Measurements from ENCODE around the gene IGSF11.
"Not testable (repeated sequence)": the region's sequence is repeated elsewhere in the genome, so short reads cannot be mapped to it uniquely, and the experiment has no call there.

IGSF11 gene, protein sequence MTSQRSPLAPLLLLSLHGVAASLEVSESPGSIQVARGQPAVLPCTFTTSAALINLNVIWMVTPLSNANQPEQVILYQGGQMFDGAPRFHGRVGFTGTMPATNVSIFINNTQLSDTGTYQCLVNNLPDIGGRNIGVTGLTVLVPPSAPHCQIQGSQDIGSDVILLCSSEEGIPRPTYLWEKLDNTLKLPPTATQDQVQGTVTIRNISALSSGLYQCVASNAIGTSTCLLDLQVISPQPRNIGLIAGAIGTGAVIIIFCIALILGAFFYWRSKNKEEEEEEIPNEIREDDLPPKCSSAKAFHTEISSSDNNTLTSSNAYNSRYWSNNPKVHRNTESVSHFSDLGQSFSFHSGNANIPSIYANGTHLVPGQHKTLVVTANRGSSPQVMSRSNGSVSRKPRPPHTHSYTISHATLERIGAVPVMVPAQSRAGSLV

DNA sequence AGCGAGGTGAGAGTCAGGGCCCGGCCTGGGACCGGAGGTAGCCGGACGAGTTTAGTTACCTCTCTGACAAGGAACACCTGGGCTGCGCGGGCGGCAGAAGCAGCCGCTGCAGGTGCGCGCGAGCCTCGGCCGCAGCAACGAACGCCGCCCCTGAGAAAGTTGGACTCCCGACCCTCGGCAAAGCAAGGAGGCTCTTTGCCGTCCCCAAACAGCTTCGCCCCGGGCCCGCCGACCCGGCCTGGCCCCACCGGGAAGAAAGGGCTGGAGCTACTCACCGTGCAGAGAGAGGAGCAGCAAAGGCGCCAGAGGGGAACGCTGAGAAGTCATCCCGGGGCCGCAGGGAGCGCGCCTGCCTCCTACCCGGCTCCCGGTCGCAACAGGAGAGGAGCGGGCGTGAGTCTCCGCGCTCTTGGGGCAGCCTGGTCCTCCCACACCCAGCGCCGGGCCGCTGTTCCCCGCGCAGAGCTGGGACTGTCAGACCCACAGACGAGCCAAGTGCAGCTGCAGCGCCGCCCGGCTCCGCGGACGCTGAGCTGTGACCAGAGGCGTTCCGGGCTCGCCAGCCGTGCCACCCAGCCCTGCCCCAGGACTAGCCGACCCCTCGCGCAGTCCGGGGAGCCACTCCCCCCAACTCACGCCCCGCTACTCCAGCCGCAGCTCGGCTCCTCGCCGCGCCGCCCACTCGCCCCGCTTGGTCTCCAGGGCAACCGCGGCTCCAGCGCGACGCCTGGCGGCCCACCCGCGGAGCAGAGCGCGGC is at the start of gene IGSF11:
TSS of gene IGSF11 (minus strand) at position 591 of the 758 bp plus-strand sequence. CDS start at position 327, 264 bp downstream.
- DNase-seq (ENCODE audit: low read depth, low spot score) = peak; percentile 47

DNA sequence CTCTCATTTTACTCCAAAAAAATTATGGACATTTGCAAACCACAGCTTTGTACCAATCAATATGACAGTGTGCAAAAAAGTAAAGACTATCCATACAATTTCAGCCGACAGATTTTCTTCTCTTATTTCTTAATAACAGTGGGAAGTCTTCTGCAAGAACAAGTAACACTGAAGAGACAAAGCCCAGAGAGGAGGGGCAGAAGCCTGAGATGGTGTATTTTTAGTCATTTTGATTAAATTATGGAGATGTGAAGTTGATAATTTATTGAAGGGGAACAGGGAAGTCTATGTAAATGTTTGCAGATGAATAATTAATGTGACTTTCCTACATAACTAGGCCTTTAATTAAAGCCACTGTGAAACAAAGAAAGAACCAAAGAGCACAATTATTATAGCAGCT is 45.7 kb upstream of the IGSF11 start:
- DNase-seq (ENCODE audit: low read depth, low spot score) = no peak

DNA sequence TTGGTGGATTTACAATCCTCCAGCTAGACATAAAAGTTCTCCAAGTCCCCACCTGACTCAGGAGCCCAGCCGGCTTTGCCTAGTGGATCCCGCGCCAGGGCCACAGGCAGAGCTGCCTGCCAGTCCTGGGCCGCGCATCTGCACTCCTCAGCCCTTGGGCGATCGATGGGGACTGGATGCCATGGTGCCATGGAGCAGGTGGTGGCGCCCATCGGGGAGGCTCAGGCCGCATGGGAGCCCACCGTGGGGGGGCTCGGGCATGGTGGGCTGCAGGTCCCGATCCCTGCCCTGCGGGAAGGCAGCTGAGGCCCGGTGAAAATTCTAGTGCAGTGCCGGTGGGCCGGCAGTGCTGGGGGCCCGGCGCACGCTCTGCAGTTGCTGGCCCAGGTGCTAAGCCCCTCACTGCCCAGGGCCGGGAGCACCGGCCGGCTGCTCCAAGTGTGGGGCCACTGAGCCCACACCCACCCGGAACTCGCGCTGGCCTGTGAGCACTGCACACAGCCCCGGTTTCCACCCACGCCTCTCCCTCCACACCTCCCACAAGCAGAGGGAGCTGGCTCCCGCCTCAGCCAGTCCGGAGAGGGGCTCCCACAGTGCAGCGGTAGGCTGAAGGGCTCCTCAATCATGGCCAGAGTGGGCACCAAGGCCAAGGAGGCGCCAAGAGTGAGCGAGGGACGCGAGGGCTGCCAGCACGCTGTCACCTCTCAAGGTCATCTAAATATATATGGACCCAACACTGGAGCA is 38.8 kb upstream of the IGSF11 start:
- no peak for DNase-seq (ENCODE audit: low read depth, low spot score)

DNA sequence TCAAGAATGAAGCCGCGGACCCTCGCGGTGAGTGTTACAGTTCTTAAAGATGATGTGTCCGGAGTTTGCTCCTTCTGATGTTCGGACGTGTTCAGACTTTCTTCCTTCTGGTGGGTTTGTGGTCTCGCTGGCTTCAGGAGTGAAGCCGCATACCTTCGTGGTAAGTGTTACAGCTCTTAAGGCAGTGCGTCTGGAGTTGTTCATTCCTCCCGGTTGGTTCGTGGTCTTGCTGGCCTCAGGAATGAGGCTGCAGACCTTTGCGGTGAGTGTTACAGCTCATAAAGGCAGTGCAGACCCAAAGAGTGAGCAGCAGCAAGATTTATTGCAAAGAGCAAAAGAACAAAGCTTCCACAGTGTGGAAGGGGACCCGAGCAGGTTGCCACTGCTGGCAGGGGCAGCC is 37.8 kb upstream of the IGSF11 start:
- DNase-seq (ENCODE audit: low read depth, low spot score) = not testable (repeated sequence)

DNA sequence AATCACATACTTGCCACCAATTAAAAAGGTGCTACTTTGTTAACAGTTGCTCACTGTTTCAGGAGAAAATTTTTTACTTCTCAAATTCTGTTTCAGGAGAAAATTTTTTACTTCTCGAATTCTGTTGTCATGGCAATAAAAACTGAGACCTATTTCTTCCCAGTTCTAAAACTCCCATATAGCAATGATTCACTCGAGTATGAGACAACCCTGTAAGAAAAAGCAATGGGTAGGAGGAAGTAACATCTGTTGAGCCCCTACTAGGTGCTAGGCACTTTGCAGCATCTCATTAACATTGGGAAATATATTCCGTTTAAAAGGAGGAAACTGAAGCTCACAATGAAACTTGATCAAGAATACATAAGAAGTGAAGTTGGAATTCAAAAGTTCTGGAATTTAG is 35.1 kb upstream of the IGSF11 start:
- DNase-seq (ENCODE audit: low read depth, low spot score) = no peak

DNA sequence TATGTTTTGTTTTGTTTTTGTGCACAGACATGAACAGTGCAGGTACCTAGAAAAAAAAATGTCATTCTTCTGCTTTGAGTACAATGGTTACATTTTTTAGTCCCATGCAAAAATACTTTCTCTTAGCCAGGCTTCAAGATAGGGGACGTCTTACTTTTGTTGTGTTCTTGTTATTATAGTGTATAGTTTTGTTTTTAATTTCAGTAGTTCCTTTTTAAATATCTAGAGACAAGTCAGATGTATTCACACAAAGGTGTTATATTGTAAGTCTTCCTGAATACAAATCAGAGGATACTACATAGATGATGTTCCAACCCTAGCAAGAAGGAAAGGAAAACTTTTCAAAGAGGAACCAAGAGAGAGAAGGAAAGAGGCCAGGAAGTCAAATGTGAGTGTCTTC is 28.8 kb upstream of the IGSF11 start:
- DNase-seq (ENCODE audit: low read depth, low spot score) = no peak

DNA sequence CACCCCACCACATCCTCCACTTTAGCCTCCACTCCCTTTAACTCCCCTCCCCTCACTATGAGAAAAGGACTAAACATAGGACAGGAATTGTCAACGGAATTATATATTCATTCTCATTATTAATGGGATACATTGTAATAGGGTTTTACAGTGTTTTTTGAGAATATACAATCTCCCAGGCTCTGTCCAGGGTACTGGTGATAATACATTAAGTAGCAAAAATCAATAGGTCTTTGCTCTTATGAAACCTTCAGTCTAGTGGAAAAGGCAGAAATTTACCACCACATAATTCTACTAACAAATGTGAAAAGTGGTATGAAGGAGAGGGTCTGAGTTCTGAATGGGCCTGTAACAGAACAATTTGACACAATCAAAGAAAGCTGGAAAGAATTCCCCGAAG is 28.2 kb upstream of the IGSF11 start:
- DNase-seq (ENCODE audit: low read depth, low spot score) = no peak

DNA sequence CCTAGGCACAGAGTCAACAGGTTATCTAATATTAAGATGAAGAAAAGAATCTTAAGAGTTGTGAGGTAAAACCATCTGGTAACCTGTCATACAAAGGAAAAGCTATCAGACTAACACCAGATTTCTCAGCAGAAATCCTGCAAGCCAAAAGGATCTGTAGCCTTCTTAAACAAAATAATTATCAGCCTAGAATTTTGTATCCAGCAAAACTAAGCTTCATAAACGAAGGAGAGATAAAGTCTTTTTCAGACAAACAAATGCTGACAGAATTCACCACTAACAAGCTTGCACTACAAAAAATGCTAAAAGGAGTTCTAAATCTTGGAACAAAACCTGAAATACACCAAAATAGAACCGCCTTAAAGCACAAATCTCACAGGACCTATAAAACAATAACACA is 9.9 kb upstream of the IGSF11 start:
- no peak for DNase-seq (ENCODE audit: low read depth, low spot score)

DNA sequence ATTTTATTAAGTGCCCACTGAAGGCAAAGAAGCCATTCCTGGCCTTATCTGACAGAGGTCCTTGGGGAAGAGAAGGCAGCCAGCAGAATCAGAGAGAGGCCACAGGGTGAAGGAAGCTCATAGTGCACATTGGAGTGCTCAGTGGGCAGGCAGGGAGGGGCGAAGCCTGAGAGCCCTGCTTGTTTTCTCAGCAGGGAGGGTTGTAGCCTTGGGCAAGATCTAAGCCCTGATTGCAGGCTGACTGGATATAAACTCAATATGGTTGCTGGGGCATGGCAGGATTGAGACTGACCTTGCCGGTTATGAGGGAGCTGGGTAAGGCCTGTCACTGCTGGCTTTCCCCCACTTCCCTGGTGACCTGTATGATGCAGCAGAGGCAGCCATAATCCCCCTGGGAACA is 7.5 kb upstream of the IGSF11 start:
- DNase-seq (ENCODE audit: low read depth, low spot score) = no peak

DNA sequence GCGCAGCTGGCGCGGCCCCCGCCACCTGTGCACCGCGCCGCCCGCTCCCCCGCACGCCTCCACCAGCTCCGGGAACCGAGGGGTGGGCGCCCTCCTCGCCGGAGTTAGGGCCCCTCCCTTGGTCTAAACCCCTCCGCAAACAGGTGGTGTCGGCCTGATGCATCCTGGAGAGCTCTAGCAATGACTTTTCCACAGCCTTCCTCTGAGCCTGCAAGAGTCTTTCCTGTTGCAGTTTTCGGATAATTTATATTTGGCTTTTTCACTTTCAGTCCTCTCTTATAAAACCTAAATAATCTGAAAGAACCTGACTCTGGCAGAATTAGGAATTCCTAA is 334 bp upstream of the IGSF11 start:
- no peak for DNase-seq (ENCODE audit: low read depth, low spot score)

DNA sequence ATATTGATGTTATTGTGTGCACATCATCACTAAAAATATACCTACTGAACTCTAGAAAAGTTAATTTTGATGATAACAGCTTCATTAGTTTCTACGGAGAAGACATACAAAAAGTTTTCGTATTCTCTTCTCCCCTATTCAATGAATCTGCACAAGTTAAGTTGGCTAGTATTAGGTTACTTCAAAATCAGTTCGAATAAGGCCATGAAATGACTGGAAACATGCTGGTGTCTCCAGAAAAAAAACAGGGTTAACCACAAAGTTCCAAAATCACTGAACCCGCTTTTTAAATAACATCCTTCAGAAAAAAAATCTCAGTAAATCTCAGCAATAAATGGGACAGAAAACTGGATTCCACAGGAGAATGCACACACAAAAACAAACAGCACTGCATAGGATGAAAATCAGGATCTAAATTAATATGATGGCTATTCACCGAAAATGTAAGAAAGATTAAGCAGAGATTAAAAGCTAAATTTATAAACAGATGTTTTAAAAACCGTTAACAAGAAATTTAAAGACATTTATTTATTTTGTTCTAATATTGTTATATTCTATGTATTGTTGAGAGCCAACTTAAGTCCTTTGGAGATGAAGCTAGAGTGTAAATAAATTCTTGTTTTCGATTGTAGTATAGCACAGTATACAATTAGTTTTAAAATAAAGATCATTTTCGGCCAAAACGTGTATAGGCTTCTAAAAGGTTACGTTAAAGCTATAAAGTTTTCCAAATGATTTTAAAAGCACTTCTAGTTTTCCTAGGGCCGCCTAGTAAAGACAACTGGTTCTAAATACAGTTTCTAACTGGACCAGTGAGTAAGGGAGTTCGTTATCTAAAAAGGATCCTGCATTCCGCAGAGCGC is 1.0 kb downstream of the IGSF11 start:
- DNase-seq (ENCODE audit: low read depth, low spot score) = no peak

DNA sequence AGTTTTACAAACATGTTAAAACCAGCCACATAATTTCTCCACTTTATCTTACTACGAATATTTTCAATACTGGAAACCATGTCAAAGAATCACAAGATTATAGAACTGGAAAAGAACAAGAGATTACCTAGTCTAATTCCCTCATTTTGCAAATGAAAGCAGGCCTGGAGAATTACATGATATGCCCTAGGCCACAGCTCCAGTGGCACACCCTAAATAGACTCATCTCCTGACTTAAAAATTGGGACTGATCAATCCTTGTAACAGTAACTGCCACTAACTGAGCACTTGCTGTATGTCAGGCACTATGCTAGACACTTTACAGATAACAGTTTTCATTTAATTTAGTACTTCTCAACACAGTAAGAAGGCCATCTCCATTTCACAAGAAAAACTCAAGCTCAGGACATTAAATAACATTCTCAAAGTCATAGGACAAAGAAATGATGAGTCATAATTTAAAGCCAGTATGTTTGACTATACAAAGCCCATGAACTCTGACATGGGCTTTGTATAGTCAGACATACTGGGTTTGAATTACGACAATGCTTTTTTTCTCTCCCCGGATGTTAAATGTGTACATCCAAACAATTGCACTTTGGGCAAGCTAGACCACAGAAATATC is 9.4 kb downstream of the IGSF11 start:
- DNase-seq (ENCODE audit: low read depth, low spot score) = no peak

DNA sequence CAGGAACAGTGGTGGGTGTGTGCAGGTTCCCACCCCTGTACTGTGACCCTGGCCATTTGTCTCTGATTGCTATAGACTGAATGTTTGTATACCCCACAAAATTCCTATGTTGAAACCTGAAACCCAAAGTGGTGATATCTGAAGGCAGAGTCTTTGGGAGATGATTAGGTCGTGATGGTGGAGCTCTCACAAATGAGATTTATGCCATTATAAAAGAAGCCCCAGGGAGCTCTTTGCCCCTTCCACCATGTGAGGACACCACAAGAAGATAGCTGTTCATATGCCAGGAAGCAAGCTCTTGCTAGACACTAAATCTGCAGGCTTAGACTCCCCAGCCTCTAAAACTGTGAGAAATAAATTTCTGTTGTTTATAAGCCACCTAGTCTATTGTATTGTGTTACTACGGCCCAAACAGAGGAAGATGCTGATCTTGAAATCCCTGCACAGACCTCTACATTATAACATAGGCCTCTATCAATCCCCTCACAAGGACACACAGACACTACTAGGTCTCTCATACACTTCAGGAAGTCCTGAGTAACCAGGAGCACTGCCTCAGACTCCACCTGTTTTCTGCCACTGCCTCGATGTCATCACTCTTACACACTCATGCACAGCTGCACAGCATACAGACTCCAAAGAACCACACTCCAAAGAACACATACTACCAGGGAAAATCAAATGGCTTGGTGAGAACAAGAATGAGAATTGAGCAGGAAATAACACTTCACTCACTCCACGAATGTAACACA is 14.7 kb downstream of the IGSF11 start:
- no peak for DNase-seq (ENCODE audit: low read depth, low spot score)

DNA sequence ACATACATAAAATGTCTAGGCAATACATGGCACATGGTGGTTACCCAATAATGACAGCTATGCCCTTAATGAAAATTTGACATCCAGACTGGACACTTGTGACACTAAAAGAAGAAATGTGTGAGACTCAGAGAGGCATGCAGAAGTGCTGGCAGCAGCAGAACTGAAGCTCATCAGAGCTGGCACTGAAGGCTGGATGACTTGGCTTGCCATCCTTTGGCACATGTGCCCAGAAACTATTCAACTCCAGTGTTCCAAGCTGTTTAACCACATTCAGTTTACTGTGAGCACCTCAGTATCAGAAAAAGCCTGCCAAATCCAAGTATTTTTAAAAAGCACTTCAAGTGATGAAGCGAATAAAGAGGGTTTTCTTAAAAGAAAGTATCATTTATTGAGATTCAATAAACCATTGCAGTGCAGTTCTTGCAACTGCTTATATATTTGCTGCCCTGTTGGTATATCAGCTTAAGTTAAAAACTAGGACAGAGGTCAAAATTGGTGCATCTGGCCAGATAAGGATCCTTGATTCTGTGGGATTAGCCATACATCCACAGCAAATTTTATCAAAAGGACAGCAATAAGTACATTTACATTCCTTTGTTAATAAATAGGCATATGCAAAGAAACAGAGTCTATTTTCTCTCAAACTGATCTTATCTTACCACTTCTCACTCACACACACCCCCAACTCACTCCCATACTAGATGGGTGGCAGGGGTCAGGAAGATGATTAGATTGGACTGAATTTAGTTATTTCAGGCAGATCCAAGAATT is 15.8 kb downstream of the IGSF11 start:
- no peak for DNase-seq (ENCODE audit: low read depth, low spot score)

DNA sequence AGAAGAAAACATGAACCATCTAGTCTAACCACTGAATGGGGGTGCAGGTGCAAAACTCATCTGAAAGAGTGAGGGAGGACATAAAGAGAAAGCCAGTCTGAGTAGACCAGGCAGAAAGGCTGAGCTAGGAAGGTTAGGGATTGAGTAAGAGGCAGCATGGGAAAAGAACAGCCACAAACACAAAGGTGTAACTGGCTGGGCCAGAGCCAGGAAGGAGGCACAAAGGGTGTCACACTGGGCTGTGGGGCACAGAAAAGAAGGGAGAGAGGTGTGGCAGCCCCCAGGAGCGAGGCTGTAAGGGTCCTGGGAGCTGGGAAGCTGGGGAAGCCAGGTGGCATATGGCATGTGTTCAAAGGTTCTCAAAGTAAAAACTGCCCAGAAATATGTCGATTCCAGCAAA is 18.7 kb downstream of the IGSF11 start:
- no peak for DNase-seq (ENCODE audit: low read depth, low spot score)

DNA sequence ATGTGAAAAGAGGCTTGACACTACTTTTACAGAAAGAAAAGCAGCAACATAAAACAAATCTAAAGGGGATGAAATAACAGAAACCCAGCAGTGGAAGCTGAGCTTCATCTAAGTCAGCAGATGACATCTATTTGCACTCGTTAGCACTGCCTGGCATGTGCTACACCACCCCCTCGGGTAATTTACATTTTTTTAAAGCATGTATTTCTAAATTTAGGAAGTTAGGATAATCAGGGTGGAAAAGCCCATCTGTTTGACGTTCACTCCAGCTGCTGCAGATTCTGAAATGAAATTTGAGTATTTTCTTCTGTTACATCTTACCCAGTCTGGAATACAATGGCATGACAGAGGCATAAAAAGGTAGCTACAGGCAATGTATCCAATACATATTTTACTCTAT is 20.7 kb downstream of the IGSF11 start:
- no peak for DNase-seq (ENCODE audit: low read depth, low spot score)

DNA sequence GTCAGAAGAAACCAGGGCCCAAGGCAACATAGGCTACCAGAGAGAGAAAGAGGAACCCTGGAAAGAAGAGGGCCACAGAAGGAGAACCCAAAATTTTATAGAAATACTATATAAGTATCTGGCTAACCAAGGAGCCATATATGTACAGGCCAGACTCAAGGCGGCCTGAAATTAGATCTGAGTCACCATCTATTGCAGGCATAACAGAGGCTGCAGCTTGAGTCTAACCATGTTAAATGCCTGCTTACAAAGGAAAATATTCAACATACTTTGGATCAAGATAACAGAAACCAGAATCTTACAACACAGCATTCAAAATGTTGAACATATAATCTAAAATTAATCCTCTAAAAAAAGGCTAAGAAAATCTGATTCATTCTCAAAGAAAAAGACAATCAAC is 23.1 kb downstream of the IGSF11 start:
- no peak for DNase-seq (ENCODE audit: low read depth, low spot score)

DNA sequence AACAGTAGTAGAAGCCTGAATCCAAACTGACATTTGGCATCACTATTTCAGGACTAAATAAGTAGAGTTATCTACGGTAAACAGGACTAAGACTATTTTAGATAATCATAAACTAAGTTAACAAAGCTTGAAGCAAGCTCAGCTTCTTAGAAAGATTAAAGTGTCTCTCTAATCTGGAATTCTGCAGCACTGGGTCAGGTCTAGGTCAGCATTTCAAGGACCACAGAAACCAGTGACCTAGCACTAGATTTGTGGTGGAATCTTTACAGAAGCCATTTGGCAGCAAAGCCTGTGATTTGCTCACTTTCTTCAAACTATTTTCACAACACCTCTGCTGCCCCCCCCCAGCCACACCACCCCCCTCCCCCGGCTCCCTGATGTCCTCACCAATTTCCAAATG is 37.5 kb downstream of the IGSF11 start:
- no peak for DNase-seq (ENCODE audit: low read depth, low spot score)

DNA sequence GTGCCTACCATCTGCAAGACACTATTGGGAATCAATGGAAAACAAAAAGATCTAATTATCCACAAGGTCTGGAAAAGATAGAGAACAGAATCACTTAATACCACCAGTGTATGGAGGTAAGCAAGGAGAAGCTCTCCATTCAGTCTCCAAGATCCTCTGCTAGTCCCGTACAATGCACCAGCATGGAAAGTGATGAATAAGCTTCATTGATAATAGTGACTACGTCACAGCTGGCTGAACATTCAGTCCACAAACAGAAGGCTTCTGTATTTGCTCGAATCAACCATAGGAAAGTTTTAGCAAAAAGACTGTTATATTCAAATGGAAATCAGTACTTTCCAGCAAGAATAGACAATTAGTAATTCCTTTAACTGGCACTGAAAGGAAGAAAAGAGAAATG is 42.9 kb downstream of the IGSF11 start:
- no peak for DNase-seq (ENCODE audit: low read depth, low spot score)

Data from activated naive CD8-positive, alpha-beta T cell treated with anti-CD3 and anti-CD28 coated beads, Interleukin-2, amount 50 U/mL, for 16 hours (primary cell).